ENCODE measurements around the gene NPY1R.

GRCh38 chr4:163284304-163284703 lies 48.1 kb downstream of the NPY1R start:
- no peak for TF ChIP-seq POLR2A (IDR thresholded peaks at IDR 0.05)
- no peak for TF ChIP-seq CTCF (IDR thresholded peaks at IDR 0.05)

Measured in ovary (tissue), 3 donors.